Gastroesophageal sphincter (tissue), 4 donors: Measurements from ENCODE around the gene MYO18A. TPM values are rescaled to one million over a fixed set of nuclear protein-coding genes. Genes with fewer than 3 reads are reported as not detected.

Experiments
- ATAC-seq: fragments of 150-250 bp; one replicate; pipeline ENCODE4 v1.9.1; 2016; ENCODE audit warnings: mild to moderate bottlenecking, moderate library complexity
- H3K27ac ChIP-seq, 4 donors: fragments of 200-600 bp; sonication (generic) in 3 of 4; 1 replicate in 3 of 4; 2 replicates in 1 of 4; pipeline ENCODE4 v1.5.1; 2016 to 2019
- H3K27me3 ChIP-seq: fragments of 200-600 bp; sonication (generic); one replicate; pipeline ENCODE4 v1.5.1; 2019
- H3K36me3 ChIP-seq, 2 donors: fragments of 200-600 bp; sonication (generic); one replicate each; pipeline ENCODE4 v1.5.1; 2019; ENCODE audit warnings: control low read depth in 1 of 2
- H3K4me1 ChIP-seq, 3 donors: fragments of 200-600 bp; sonication (generic); 1 replicate in 2 of 3; 2 replicates in 1 of 3; pipeline ENCODE4 v1.5.1; 2016 to 2019; ENCODE audit warnings: control low read depth in 2 of 3
- H3K4me3 ChIP-seq, 2 donors: fragments of 200-600 bp; sonication (generic); one replicate each; pipeline ENCODE4 v1.5.1; 2019; ENCODE audit warnings: mild to moderate bottlenecking in 1 of 2, moderate library complexity in 1 of 2
- H3K9me3 ChIP-seq, 3 donors: fragments of 200-600 bp; sonication (generic); one replicate each; pipeline ENCODE4 v1.5.1; 2017 to 2019; ENCODE audit warnings: control low read depth in 2 of 3
- EP300 ChIP-seq: sonication (generic); formaldehyde crosslinking; IDR thresholded peaks from one replicate; pipeline ENCODE4 v1.6.1; 2017; ENCODE audit warnings: antibody characterized with exemption, mild to moderate bottlenecking
- POLR2A ChIP-seq, 2 donors: fragments of 450-650 bp; IDR thresholded peaks; one replicate each; pipeline ENCODE4 v1.6.1; 2017; ENCODE audit warnings: antibody characterized with exemption in 2 of 2, mild to moderate bottlenecking in 2 of 2, moderate library complexity in 1 of 2
- POLR2AphosphoS5 ChIP-seq: sonication (generic); formaldehyde crosslinking; IDR thresholded peaks from one replicate; pipeline ENCODE4 v1.6.1; 2017; ENCODE audit warnings: antibody characterized with exemption
- WGBS, 2 donors: methylation state at CpG; one replicate each; pipeline ENCODE4 v1.1.5; 2018; ENCODE audit warnings: low coverage in 1 of 2; 5-methylcytosine and 5-hydroxymethylcytosine counted together
- total RNA-seq, 4 donors: library from RNA; depleted of rRNA; stranded (reverse); fragments of >200 nt; gene quantifications; one replicate each; pipeline ENCODE4 v1.1.0, GENCODE V29; 2016
- TF ChIP-seq, protein P1 (sequence below), 4 experiments: fragments of 200-600 bp in 2 of 4; fragments of 450-650 bp in 2 of 4; sonication (generic) in 1 of 4; IDR thresholded peaks; one replicate each; pipeline ENCODE4 v1.5.1; 2017 to 2019; ENCODE audit warnings: antibody characterized with exemption in 4 of 4, mild to moderate bottlenecking in 2 of 4, moderate library complexity in 2 of 4

The MYO18A gene
- total RNA-seq, 4 donors from 2014 or later = 45.5 to 70.5 (median 56.5) TPM

DNA sequence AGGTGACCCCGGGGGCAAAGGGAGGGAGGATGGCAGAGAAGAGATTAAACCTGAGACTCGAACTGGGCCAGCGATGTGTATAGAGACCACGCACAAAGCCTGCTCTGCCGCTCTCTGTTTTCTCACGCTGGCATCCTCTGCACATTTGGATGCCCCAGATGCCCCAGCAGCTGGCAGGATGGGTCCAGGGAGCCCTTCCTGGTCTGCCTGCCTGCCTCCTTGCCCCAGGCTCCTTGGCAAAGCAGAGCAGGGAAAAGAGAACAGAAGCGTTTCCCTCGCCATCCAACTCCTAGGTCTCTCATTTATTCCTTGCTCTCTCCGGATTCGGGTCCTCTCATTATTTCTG lies 142.5 kb downstream of the MYO18A start:
- H3K27me3 ChIP-seq = peaks cover 7% of the 10 kb centered on the region
- no peaks in the 10 kb centered on the region for H3K36me3 ChIP-seq
- peaks cover 0 to 23% (median 0%) of the 10 kb centered on the region in 3 donors for H3K9me3 ChIP-seq
- ATAC-seq = no peak
- H3K27ac ChIP-seq = no peak overlapping the region
- no peak for TF ChIP-seq POLR2A (IDR thresholded peaks at IDR 0.05)
- TF ChIP-seq POLR2AphosphoS5 = no peak
- no peak for TF ChIP-seq EP300
- TF ChIP-seq, protein P1, sequence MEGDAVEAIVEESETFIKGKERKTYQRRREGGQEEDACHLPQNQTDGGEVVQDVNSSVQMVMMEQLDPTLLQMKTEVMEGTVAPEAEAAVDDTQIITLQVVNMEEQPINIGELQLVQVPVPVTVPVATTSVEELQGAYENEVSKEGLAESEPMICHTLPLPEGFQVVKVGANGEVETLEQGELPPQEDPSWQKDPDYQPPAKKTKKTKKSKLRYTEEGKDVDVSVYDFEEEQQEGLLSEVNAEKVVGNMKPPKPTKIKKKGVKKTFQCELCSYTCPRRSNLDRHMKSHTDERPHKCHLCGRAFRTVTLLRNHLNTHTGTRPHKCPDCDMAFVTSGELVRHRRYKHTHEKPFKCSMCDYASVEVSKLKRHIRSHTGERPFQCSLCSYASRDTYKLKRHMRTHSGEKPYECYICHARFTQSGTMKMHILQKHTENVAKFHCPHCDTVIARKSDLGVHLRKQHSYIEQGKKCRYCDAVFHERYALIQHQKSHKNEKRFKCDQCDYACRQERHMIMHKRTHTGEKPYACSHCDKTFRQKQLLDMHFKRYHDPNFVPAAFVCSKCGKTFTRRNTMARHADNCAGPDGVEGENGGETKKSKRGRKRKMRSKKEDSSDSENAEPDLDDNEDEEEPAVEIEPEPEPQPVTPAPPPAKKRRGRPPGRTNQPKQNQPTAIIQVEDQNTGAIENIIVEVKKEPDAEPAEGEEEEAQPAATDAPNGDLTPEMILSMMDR (IDR thresholded peaks at IDR 0.05) = no peak
- peaks cover 0 to 3% (median 0%) of the 10 kb centered on the region in 3 donors for H3K4me1 ChIP-seq
- no peak overlapping the region for H3K4me3 ChIP-seq
- WGBS, 2 donors = 63 to 75% methylated on average over 10 of the region's 10 CpGs

DNA sequence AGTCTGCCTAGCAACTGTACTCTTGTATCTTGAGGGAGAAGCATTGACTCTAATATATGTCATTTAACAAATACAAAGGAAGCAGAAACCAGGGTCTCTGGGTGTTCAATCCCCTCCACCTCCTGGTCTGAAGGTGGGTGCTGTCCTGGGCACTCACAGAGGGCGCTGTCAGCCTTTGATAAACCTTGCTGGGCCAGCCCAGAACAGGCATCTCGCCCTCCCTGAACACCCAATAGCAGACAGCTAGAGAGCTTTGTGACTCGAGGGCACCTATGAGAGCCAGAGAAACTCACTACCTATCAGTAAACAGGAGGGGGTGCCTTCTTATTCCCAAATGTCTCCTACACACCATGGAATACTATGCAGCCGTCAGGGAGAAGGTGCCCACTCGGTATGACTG lies 143.6 kb downstream of the MYO18A start:
- WGBS, 2 donors = no CpG with 5 or more reads among the region's 5 CpGs
- TF ChIP-seq POLR2A (IDR thresholded peaks at IDR 0.05) = no peak
- Histone ChIP-seq H3K27ac (no peak overlapping the region), H3K4me3 (no peak overlapping the region), H3K36me3 (no peaks in the 10 kb centered on the region), H3K4me1 (peaks cover 0 to 3% (median 0%) of the 10 kb centered on the region in 3 donors), H3K27me3 (peaks cover 15% of the 10 kb centered on the region), H3K9me3 (peaks cover 0 to 23% (median 0%) of the 10 kb centered on the region in 3 donors)
- no peak for ATAC-seq

DNA sequence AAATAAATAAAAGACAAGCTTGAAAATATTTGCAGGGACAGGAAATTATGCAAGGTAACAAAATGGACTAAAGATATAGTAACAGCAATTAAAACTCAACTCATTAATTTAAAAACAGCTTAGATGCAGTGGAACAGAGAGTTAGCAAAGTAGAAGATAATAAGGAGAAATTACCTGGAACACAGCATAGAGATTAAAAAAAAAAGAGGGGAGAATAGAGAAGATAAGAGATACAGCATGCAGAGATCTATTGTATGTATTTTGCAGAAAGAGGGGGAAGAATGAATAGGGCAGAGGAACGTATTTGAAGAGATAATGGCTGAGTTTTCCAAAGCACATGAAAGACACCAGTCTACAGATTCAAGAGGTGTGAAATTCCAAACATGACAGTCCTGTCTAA lies 145.7 kb downstream of the MYO18A start:
- WGBS, 2 donors = 40 to 88% methylated on average over 1 of the region's 1 CpG
- no peak for TF ChIP-seq POLR2A (IDR thresholded peaks at IDR 0.05)
- H3K36me3 ChIP-seq = no peaks in the 10 kb centered on the region

DNA sequence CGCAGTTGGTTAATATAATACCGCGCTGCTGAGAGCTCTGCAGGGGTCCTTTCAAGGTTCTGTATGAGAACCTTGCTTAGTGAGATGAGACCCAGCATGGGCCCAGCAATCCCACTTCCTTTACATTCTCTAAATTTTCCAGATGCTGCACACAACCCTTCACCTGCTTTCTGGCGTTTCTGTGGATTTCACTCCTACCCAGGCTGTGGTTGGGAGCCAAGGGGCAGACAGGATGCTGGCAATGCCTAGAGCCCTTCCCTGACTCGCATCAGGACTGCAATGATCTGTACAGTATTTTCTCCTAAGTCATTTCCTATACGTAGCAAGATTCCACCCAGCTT lies 147.4 kb downstream of the MYO18A start:
- Histone ChIP-seq H3K27me3 (peaks cover 24% of the 10 kb centered on the region), H3K9me3 (peaks cover 0 to 23% (median 0%) of the 10 kb centered on the region in 3 donors), H3K36me3 (no peaks in the 10 kb centered on the region), H3K4me3 (no peak overlapping the region), H3K27ac (no peak overlapping the region), H3K4me1 (no peaks in the 10 kb centered on the region)
- ATAC-seq = no peak
- TF ChIP-seq POLR2A (IDR thresholded peaks at IDR 0.05) = no peak
- TF ChIP-seq POLR2AphosphoS5 = no peak
- WGBS, 2 donors = 29 to 53% methylated on average over 5 of the region's 6 CpGs

More for the DNA sequence above, 145.7 kb downstream of the MYO18A start:
- H3K4me1 ChIP-seq = no peaks in the 10 kb centered on the region
- ATAC-seq = no peak
- H3K4me3 ChIP-seq = no peak overlapping the region
- H3K27ac ChIP-seq = no peak overlapping the region
- H3K9me3 ChIP-seq = peaks cover 0 to 23% (median 0%) of the 10 kb centered on the region in 3 donors
- peaks cover 24% of the 10 kb centered on the region for H3K27me3 ChIP-seq

DNA sequence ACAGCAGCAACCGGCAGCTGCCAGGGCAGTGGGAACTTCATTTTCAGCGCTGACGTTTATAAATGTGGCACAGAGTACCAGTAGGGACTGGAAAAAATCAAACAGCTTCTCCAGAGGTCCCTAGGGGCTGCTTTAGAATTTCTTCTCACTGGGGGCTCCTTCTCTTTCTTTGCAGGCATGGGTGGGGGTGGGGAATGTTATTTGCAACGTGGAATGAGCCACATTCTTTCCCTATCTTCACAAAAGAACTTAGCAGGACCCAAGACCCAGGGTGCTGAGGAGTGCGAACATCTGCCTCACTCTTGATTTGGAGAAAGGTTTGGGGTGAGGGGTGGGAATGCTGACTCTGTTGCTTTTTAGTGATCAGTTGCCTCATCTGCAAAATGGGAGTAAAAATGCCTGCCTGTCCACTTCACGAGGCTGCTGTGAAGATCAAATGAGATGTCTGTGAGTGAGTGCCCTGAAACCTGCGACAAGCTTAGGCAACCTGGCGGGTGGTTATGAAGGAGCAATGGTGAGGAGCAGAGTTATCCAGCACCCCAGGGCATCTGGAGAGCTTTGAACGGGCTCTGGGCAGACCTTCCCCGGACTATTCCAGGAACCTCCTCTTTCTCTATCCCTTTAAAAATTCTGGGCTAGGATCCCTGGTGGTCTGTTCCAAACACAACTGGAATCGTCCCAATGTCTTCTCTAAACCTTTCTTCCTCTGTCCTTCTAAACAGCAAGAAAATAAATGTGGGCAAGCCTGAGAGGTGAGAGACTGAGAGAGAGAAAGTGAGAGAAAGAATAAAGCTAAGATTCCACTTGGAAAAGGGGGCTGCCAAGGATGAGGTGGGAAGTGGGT lies 148.0 kb downstream of the MYO18A start:
- H3K27ac ChIP-seq = no peak overlapping the region
- no peak overlapping the region for H3K4me3 ChIP-seq
- no peak for TF ChIP-seq POLR2AphosphoS5
- H3K4me1 ChIP-seq = no peaks in the 10 kb centered on the region
- 31 to 48% methylated on average over 4 to 6 of the region's 11 CpGs for WGBS, 2 donors
- peaks cover 24% of the 10 kb centered on the region for H3K27me3 ChIP-seq
- no peaks in the 10 kb centered on the region for H3K36me3 ChIP-seq
- H3K9me3 ChIP-seq = peaks cover 0 to 23% (median 0%) of the 10 kb centered on the region in 3 donors
- no peak for ATAC-seq

DNA sequence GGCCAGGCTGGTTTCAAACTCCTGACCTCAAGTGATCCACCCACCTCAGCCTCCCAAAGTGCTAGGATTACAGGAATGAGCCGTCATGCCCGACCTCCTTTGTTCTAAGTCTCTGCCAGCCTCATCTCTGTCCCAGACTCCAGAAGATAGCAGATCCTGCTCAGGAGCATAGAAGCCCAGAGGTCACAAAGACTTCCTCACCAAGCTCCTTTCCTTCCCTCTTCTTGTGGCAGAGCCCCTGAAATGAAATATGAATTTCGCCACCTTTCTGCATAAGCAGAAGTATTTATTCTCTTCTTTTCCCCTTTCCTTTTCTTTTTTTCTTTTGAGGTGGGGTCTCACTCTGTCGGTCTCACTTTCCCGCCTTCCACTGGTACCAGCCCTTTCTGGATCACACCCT lies 148.7 kb downstream of the MYO18A start:
- ATAC-seq = no peak
- Histone ChIP-seq H3K4me3 (no peak overlapping the region), H3K36me3 (no peaks in the 10 kb centered on the region), H3K9me3 (peaks cover 0 to 23% (median 0%) of the 10 kb centered on the region in 3 donors), H3K27ac (no peak overlapping the region), H3K27me3 (peaks cover 24% of the 10 kb centered on the region), H3K4me1 (no peaks in the 10 kb centered on the region)
- WGBS, 2 donors = 61% methylated on average over 5 of the region's 5 CpGs; no CpG with 5 or more reads in 1 of the 2 donors
- TF ChIP-seq POLR2AphosphoS5 = no peak

DNA sequence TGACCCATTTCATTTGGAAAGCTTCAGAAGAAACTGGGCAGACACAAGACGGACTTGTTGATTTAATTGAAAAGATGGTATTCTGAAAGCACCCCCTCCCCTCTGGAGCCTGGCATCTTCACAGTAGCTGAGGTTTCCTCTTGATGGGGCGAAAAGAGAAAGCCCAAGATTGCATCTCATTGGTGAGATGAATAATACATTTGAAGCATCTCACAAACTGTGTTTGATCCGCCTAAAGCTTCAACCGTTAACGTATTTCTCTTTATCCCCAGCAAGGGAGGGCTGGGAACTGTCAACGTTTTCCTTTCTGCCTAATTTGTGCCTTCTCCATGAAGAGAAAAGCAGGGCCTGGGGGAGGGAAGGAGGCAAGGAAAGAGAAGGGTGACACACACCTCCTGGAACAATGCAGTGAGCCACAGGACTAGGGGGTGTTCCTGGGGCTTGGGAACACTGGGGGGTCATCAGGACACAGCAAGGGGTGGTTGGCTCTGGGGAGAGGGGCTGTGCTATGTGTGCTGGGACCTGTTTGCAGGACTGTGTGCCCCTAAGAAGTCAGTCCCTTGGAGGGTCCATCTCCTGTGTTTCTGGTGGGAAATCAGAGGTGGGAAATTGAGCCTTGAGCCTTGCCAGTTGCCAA lies 155.8 kb downstream of the MYO18A start:
- H3K27me3 ChIP-seq = peaks cover 13% of the 10 kb centered on the region
- no peaks in the 10 kb centered on the region for H3K36me3 ChIP-seq
- peaks cover 0 to 7% (median 3%) of the 10 kb centered on the region in 3 donors for H3K4me1 ChIP-seq
- H3K9me3 ChIP-seq = no peaks in the 10 kb centered on the region
- no peak overlapping the region for H3K27ac ChIP-seq
- ATAC-seq = no peak
- WGBS, 2 donors = 66 to 76% methylated on average over 3 to 6 of the region's 6 CpGs
- H3K4me3 ChIP-seq = no peak overlapping the region
- no peak for TF ChIP-seq EP300
- no peak for TF ChIP-seq POLR2AphosphoS5
- TF ChIP-seq POLR2A (IDR thresholded peaks at IDR 0.05) = no peak
- TF ChIP-seq, protein P1 (IDR thresholded peaks at IDR 0.05) = no peak
